Left cardiac atrium (tissue), 4 donors: Measurements from ENCODE around the gene AMBN. TPM values are rescaled to one million over a fixed set of nuclear protein-coding genes. Genes with fewer than 3 reads are reported as not detected.

Experiments used
- ATAC-seq, 2 donors: fragments of 200-7000 bp; cut with Tn5 transposase; one replicate each; pipeline ENCODE4 v1.9.1; 2020; ENCODE audit warnings: mild to moderate bottlenecking in 2 of 2, moderate library complexity in 2 of 2
- DNase-seq: peaks from one replicate; pipeline ENCODE4 v3.0.0-alpha.2; 2020
- intact Hi-C, 2 donors: fragments of 100-400 bp; cut with DNase I; formaldehyde crosslinking; loops; one replicate each; pipeline versions ENCODE4 v1.14.1 to v1.15.1; 2022 to 2023
- long read RNA-seq: library from polyadenylated mRNA; unstranded; transcript quantifications from one replicate; pipeline ENCODE4 v2.0.0, GENCODE V29; 2021
- total RNA-seq, 2 donors: library from RNA; stranded (reverse); fragmentation: NEBNext Ultra II Directional; extraction: Animal tissue kit (Norgen Biotek cat#: 25700); gene quantifications; one replicate each; pipeline ENCODE4 v1.2.1, GENCODE V29; 2021
- donor health status: DM: no; HTN: yes; CAD: no.
- donor health status: DM: no; HTN: yes; CAD: no; lungs with severe emphysema.
- donor health status: DM: yes; HTN: yes; CAD: no.
- donor health status: Dilated cardiomyopathy.

The AMBN gene
- not detected for total RNA-seq
- long read RNA-seq: 0 reads

- DNase-seq (no peak), ATAC-seq (no peak)
- intact Hi-C loops: no loop called here
These were observed at the start of gene AMBN for GRCh38 chr4:70591955-70592582. Gene AMBN (plus strand): TSS chr4:70592256. CDS start chr4:70592359, 103 bp downstream.

GRCh38 chr4:70544279-70544868 lies 47.7 kb upstream of the AMBN start:
- DNase-seq: no peak
- intact Hi-C loops: no loop called here
- ATAC-seq: no peak

GRCh38 chr4:70556856-70557255 lies 35.2 kb upstream of the AMBN start:
- no peak for DNase-seq
- no peak for ATAC-seq
- intact Hi-C loops: no loop called here

GRCh38 chr4:70559211-70559830 lies 32.7 kb upstream of the AMBN start:
- ATAC-seq (peak in 1 of 2 donors; percentile 44), DNase-seq (no peak)
- intact Hi-C loops: no loop called here

- DNase-seq (no peak), ATAC-seq (no peak)
- intact Hi-C loops: no loop called here
These were observed 32.1 kb upstream of the AMBN start for GRCh38 chr4:70559924-70560323.

- no peak for DNase-seq
- intact Hi-C loops: no loop called here
- no peak for ATAC-seq
These were observed 28.0 kb upstream of the AMBN start for GRCh38 chr4:70564033-70564432.

GRCh38 chr4:70570796-70571195 lies 21.3 kb upstream of the AMBN start:
- no peak for ATAC-seq
- intact Hi-C loops: no loop called here
- DNase-seq: no peak

- intact Hi-C loops: no loop called here
- DNase-seq (no peak), ATAC-seq (no peak)
These were observed 20.3 kb upstream of the AMBN start for GRCh38 chr4:70571772-70572171.

- intact Hi-C loops: no loop called here
- ATAC-seq (no peak), DNase-seq (no peak)
These were observed 16.1 kb upstream of the AMBN start for GRCh38 chr4:70575964-70576363.

- intact Hi-C loops: no loop called here
- DNase-seq (no peak), ATAC-seq (no peak)
These were observed 14.7 kb upstream of the AMBN start for GRCh38 chr4:70577220-70577927.

- ATAC-seq (no peak), DNase-seq (no peak)
These were observed 10.1 kb upstream of the AMBN start for GRCh38 chr4:70581980-70582379.

GRCh38 chr4:70583952-70584834 lies 7.9 kb upstream of the AMBN start:
- ATAC-seq: no peak
- DNase-seq: no peak
- intact Hi-C loops: no loop called here

More at GRCh38 chr4:70581980-70582379, 10.1 kb upstream of the AMBN start:
- intact Hi-C loops: no loop called here

GRCh38 chr4:70586841-70587240 lies 5.2 kb upstream of the AMBN start:
- DNase-seq: no peak
- intact Hi-C loops: no loop called here
- ATAC-seq: no peak

GRCh38 chr4:70589785-70590184 lies 2.3 kb upstream of the AMBN start:
- DNase-seq (no peak), ATAC-seq (no peak)
- intact Hi-C loops: no loop called here

GRCh38 chr4:70594196-70594595 lies 2.1 kb downstream of the AMBN start:
- intact Hi-C loops: no loop called here
- no peak for ATAC-seq
- DNase-seq: no peak

GRCh38 chr4:70600305-70600704 lies 8.2 kb downstream of the AMBN start:
- ATAC-seq (no peak), DNase-seq (no peak)
- intact Hi-C loops: loop anchor here in 1 of 2 donors (10.0 kb wide), 1 partner anchor 1114 kb away; no protein-coding TSS in a partner anchor

- intact Hi-C loops: loop anchor here in 1 of 2 donors (10.0 kb wide), 1 partner anchor 1114 kb away; no protein-coding TSS in a partner anchor
- DNase-seq (no peak), ATAC-seq (no peak)
These were observed 8.9 kb downstream of the AMBN start for GRCh38 chr4:70600977-70601376.

- peak; percentile 54 to 61 for ATAC-seq
- peak; percentile 21 for DNase-seq
- intact Hi-C loops: loop anchor here in 1 of 2 donors (10.0 kb wide), 1 partner anchor 1113 kb away; no protein-coding TSS in a partner anchor
These were observed 9.5 kb downstream of the AMBN start for GRCh38 chr4:70601422-70602039.
